Breast epithelium (tissue), 4 donors: ENCODE measurements around the gene PRKAB2. TPM values are rescaled to one million over a fixed set of nuclear protein-coding genes. Genes with fewer than 3 reads are reported as not detected.

Experiments used
- DNase-seq, 2 donors: peaks; one replicate each; pipeline ENCODE4 v3.0.0-alpha.2; 2019; ENCODE audit warnings: low spot score in 2 of 2
- H3K27ac ChIP-seq, 2 donors: fragments of 200-600 bp; sonication (generic) in 1 of 2; one replicate each; pipeline ENCODE4 v1.5.1; 2016 to 2019; ENCODE audit warnings: mild to moderate bottlenecking in 1 of 2
- H3K27me3 ChIP-seq, 2 donors: fragments of 200-600 bp; sonication (generic) in 1 of 2; one replicate each; pipeline versions ENCODE4 v1.5.1 to v1.6.0; 2017 to 2019; ENCODE audit warnings: control low read depth in 1 of 2, mild to moderate bottlenecking in 1 of 2
- H3K36me3 ChIP-seq: fragments of 200-600 bp; one replicate; pipeline ENCODE4 v1.5.1; 2019
- H3K4me1 ChIP-seq, 2 donors: fragments of 200-600 bp; sonication (generic); one replicate each; pipeline ENCODE4 v1.5.1; 2016 to 2019; ENCODE audit warnings: control low read depth in 1 of 2
- H3K4me3 ChIP-seq, 3 donors: fragments of 200-600 bp; sonication (generic); 1 replicate in 2 of 3; 2 replicates in 1 of 3; pipeline ENCODE4 v1.5.1; 2016 to 2019; ENCODE audit warnings: mild to moderate bottlenecking in 3 of 3, moderate library complexity in 2 of 3
- H3K9me3 ChIP-seq, 2 donors: fragments of 200-600 bp; sonication (generic) in 1 of 2; one replicate each; pipeline ENCODE4 v1.5.1; 2016 to 2019; ENCODE audit warnings: control low read depth in 1 of 2
- POLR2A ChIP-seq: fragments of 450-650 bp; IDR thresholded peaks from one replicate; pipeline ENCODE4 v1.6.1; 2016; ENCODE audit warnings: antibody characterized with exemption, mild to moderate bottlenecking, moderate library complexity
- POLR2AphosphoS5 ChIP-seq, 3 donors: sonication (generic); formaldehyde crosslinking; IDR thresholded peaks; one replicate each; pipeline ENCODE4 v1.6.1; 2017; ENCODE audit warnings: antibody characterized with exemption in 3 of 3
- intact Hi-C: fragments of 100-400 bp; cut with DNase I; formaldehyde crosslinking; loops from one replicate; pipeline ENCODE4 v1.15.1; 2023; ENCODE audit warnings: low total_unique reads
- total RNA-seq, 3 donors: library from RNA; depleted of rRNA; stranded (reverse); fragments of >200 nt; gene quantifications; one replicate each; pipeline ENCODE4 v1.1.0, GENCODE V29; 2016
- TF ChIP-seq, protein P1 (sequence below), 3 donors: fragments of 450-650 bp; IDR thresholded peaks; one replicate each; pipeline ENCODE4 v1.5.1; 2016 to 2017; ENCODE audit warnings: antibody characterized with exemption in 3 of 3, mild to moderate bottlenecking in 3 of 3, moderate library complexity in 3 of 3

The PRKAB2 gene
- total RNA-seq, 3 donors from 2014 or later = 14.1 to 16.8 (median 14.1) TPM

DNA sequence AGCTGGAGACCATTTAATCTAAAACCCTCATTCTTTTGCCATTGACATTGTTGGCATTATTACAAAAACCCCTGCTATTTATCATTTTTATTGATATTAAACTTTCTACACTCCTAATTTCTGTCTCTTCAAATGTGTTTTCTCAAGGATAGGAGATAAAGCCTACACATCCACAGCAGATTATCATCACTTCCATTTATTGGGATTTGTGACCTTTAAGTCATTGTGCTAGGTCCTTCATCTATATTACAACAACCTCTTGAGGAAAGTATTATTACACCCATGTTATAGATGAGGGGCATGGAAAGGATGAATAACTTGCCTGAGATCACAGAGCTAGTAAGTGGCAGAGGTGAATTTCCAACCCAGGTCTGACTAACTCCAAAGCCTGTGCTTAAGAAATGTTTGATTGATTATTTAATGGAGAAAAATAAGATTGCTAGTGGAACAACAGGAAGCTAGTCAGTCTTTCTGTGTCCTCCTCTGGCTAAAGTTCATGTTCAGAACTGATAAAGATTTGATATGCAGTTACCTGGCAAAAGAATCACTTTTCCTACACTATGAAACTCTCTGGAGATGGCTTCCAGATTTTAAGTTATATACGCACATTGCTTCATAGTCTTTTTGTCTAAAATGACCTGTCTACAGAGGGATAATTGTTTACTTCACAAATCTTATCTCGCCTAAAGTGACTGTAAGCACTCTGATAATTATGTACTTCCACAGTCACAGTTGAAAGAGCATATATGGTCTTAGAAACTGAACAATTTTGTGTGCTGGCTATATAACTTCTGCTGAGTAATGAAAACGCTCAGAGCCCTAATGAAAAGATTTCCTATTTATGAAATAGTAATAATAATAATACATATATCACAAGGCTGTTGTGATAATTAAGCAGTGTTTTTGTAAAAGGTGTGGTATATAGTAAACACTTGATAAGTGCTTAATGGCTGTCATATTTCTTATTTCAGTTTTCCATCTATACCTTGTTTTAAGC is 37.9 kb upstream of the PRKAB2 start:
- no peak for TF ChIP-seq POLR2A
- TF ChIP-seq, protein P1, sequence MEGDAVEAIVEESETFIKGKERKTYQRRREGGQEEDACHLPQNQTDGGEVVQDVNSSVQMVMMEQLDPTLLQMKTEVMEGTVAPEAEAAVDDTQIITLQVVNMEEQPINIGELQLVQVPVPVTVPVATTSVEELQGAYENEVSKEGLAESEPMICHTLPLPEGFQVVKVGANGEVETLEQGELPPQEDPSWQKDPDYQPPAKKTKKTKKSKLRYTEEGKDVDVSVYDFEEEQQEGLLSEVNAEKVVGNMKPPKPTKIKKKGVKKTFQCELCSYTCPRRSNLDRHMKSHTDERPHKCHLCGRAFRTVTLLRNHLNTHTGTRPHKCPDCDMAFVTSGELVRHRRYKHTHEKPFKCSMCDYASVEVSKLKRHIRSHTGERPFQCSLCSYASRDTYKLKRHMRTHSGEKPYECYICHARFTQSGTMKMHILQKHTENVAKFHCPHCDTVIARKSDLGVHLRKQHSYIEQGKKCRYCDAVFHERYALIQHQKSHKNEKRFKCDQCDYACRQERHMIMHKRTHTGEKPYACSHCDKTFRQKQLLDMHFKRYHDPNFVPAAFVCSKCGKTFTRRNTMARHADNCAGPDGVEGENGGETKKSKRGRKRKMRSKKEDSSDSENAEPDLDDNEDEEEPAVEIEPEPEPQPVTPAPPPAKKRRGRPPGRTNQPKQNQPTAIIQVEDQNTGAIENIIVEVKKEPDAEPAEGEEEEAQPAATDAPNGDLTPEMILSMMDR (IDR thresholded peaks at IDR 0.05) = no peak
- no peak for TF ChIP-seq POLR2AphosphoS5 (IDR thresholded peaks at IDR 0.05)
- intact Hi-C loops = no loop called here

DNA sequence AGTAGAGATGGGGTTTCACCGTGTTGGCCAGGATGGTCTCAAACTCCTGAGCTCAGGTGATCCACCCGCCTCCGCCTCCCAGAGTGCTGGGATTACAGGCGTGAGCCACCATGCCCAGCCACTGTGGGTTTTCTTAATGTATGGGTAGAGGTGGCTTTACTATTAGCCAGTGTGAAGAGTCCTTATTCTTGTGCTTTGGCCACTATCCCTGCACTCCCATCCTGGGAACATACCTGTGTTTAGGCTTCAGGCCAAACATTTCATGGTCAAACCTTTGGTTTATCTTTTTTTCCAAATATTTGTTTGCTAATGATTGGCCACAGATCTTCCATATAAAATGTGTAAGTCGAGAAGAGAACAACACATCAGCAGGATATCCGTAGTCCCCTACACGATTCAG is 36.3 kb upstream of the PRKAB2 start:
- Histone ChIP-seq H3K27me3 (no peaks in the 10 kb centered on the region), H3K27ac (no peak overlapping the region), H3K36me3 (no peaks in the 10 kb centered on the region), H3K9me3 (no peaks in the 10 kb centered on the region), H3K4me3 (no peak overlapping the region), H3K4me1 (no peaks in the 10 kb centered on the region)
- TF ChIP-seq, protein P1 (IDR thresholded peaks at IDR 0.05) = no peak
- TF ChIP-seq POLR2AphosphoS5 (IDR thresholded peaks at IDR 0.05) (no peak), POLR2A (no peak)
- no peak for DNase-seq
- intact Hi-C loops = no loop called here

More for the DNA sequence above, 37.9 kb upstream of the PRKAB2 start:
- Histone ChIP-seq H3K36me3 (no peaks in the 10 kb centered on the region), H3K4me3 (no peak overlapping the region), H3K27me3 (no peaks in the 10 kb centered on the region), H3K4me1 (peaks cover 0 to under 1% of the 10 kb centered on the region in 2 donors), H3K9me3 (no peaks in the 10 kb centered on the region), H3K27ac (no peak overlapping the region)
- no peak for DNase-seq

DNA sequence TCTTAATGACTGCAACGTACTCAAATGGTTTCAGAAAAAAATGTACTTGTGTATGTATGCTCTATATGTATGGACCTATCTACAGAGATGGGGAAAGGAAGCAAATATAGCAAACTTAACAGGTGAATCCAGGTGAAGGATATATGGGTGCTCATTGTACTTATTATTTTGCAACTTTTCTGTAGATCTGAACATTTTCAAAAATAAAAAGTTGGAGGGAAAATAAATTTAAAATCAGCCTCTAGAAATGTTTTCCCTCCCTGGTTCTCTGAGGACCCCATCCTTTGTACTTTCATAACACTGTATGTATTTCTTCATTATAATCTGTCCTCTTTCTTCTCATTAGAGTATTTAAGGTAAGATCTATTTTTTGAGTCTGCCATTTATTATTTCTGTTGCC is 34.9 kb upstream of the PRKAB2 start:
- Histone ChIP-seq H3K4me3 (no peak overlapping the region), H3K27ac (no peak overlapping the region), H3K4me1 (no peaks in the 10 kb centered on the region), H3K9me3 (no peaks in the 10 kb centered on the region), H3K27me3 (no peaks in the 10 kb centered on the region), H3K36me3 (no peaks in the 10 kb centered on the region)
- intact Hi-C loops = no loop called here
- no peak for TF ChIP-seq POLR2A
- TF ChIP-seq, protein P1 (IDR thresholded peaks at IDR 0.05) = no peak
- no peak for TF ChIP-seq POLR2AphosphoS5 (IDR thresholded peaks at IDR 0.05)
- no peak for DNase-seq

DNA sequence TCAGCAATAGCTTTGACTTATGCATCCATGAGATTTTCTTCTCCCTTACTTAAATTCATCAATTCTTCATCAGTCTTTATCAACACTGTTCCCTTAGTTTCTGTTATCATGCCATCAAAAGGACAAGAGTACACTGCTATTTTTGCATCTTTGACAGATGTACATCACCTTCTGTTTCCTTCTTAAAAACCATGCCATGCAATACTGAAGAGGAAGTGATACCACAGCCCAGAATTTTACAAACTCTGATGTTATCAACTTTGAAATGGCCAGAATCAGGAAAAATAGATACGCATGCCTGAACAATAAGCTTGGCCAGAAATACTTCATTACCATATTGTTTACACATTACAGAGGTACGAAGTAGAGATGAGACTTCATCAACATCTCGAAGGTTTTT is 31.8 kb upstream of the PRKAB2 start:
- DNase-seq = no peak
- no peaks in the 10 kb centered on the region for H3K36me3 ChIP-seq
- TF ChIP-seq POLR2A = no peak
- TF ChIP-seq, protein P1 (IDR thresholded peaks at IDR 0.05) = no peak
- no peak for TF ChIP-seq POLR2AphosphoS5 (IDR thresholded peaks at IDR 0.05)
- intact Hi-C loops = no loop called here
- H3K27ac ChIP-seq = no peak overlapping the region
- no peaks in the 10 kb centered on the region for H3K9me3 ChIP-seq
- no peaks in the 10 kb centered on the region for H3K27me3 ChIP-seq
- H3K4me1 ChIP-seq = no peaks in the 10 kb centered on the region
- H3K4me3 ChIP-seq = no peak overlapping the region

DNA sequence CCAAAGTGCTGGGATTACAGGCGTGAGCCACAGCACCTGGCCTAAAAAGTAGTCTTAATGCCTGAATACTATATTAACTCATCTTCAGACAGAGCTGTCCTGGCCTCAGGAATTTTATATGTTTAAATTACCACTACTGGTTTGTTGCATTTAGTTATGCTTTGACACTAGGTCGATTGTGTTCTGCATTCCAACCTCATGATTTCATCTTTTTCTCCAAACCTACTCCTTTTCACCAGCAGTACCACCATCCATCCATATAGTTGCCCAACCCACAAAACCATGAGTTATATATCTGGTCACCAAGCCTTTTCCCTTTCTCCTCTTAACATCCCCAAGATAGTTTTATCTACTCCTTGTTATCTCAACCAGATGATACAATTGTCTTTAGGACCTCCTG is 30.3 kb upstream of the PRKAB2 start:
- Histone ChIP-seq H3K9me3 (no peaks in the 10 kb centered on the region), H3K27ac (no peak overlapping the region), H3K4me1 (no peaks in the 10 kb centered on the region), H3K27me3 (no peaks in the 10 kb centered on the region), H3K4me3 (no peak overlapping the region), H3K36me3 (no peaks in the 10 kb centered on the region)
- TF ChIP-seq, protein P1 (IDR thresholded peaks at IDR 0.05) = no peak
- TF ChIP-seq POLR2AphosphoS5 (IDR thresholded peaks at IDR 0.05) (no peak), POLR2A (no peak)
- DNase-seq = no peak
- intact Hi-C loops = no loop called here
